AG04450 (cell line): ENCODE measurements around the gene EIF4G3. TPM values are rescaled to one million over a fixed set of nuclear protein-coding genes. Genes with fewer than 3 reads are reported as not detected.

Experiments used
- CTCF ChIA-PET: fragments of 300-600, 350-600 bp; formaldehyde crosslinking; extraction: SDS; loops from one replicate; lab custom pipeline; 2022; ENCODE audit warnings: antibody characterized with exemption, inconsistent platforms; lab: Charles Lee
- POLR2A ChIA-PET: fragments of 350-600 bp; formaldehyde crosslinking; extraction: SDS; loops from one replicate; lab custom pipeline; 2021; ENCODE audit warnings: antibody characterized with exemption, inconsistent platforms; lab: Yijun Ruan, JAX
- DNase-seq: peaks from one replicate; pipeline ENCODE4 v3.0.0-alpha.2; 2011; ENCODE audit warnings: low read depth, low spot score
- H3K27ac ChIP-seq: one replicate; pipeline ENCODE4 v1.5.1; 2012; ENCODE audit warnings: low read depth, low read length, control low read depth
- H3K27me3 ChIP-seq: one replicate; pipeline ENCODE4 v1.6.0; 2012; ENCODE audit warnings: low read length; ENCODE audit not compliant: control insufficient read depth, insufficient read depth
- H3K4me3 ChIP-seq: 2 replicates; pipeline ENCODE4 v1.5.1; 2011; ENCODE audit warnings: mild to moderate bottlenecking, low read depth, low read length, control low read depth
- H3K9me3 ChIP-seq: 2 replicates; pipeline ENCODE4 v1.5.1; 2012; ENCODE audit warnings: low read length; ENCODE audit not compliant: control insufficient read depth, insufficient read depth
- CTCF ChIP-seq: IDR thresholded peaks from 2 replicates; pipeline ENCODE4 v1.5.1; 2011; ENCODE audit warnings: low read depth, low read length, control low read depth, inconsistent platforms
- polyA plus RNA-seq: library from polyadenylated mRNA; depleted of rRNA; stranded (reverse); fragments of >200 nt; gene quantifications from 2 replicates; pipeline ENCODE4 v1.2.3, GENCODE V29; 2011

The EIF4G3 gene
- polyA plus RNA-seq, 1 experiment = 74.9 TPM

GRCh38 chr1:20830378-20830777 is 346.3 kb downstream of the EIF4G3 start:
- no peak for TF ChIP-seq CTCF
- no peak for DNase-seq
- Histone ChIP-seq H3K27me3 (no peaks in the 10 kb centered on the region), H3K4me3 (no peak overlapping the region), H3K9me3 (0 out of 2 replicates have a peak, but pooled peaks cover 3% of the 10 kb centered on the region), H3K27ac (no peak overlapping the region)
- ChIA-PET CTCF (interaction anchor here (1.2 to 1.3 kb wide), 2 partner anchors 18 to 365 kb away, joined by 3 to 4 read pairs; no protein-coding TSS in a partner anchor), POLR2A (interaction anchor here (0.5 kb wide), 1 partner anchor 561 kb away, joined by 5 read pairs; no protein-coding TSS in a partner anchor)

GRCh38 chr1:20829946-20830345 is 346.8 kb downstream of the EIF4G3 start:
- no peak for DNase-seq
- POLR2A ChIA-PET = interaction anchor here (0.5 kb wide), 1 partner anchor 561 kb away, joined by 5 read pairs; no protein-coding TSS in a partner anchor
- no peak overlapping the region for H3K4me3 ChIP-seq
- no peak overlapping the region for H3K27ac ChIP-seq
- no peaks in the 10 kb centered on the region for H3K27me3 ChIP-seq
- 0 out of 2 replicates have a peak, but pooled peaks cover 3% of the 10 kb centered on the region for H3K9me3 ChIP-seq
- no peak for TF ChIP-seq CTCF
- CTCF ChIA-PET = no interaction called here

GRCh38 chr1:20829531-20829930 is 347.2 kb downstream of the EIF4G3 start:
- CTCF ChIA-PET = no interaction called here
- no peak for TF ChIP-seq CTCF
- H3K27me3 ChIP-seq = no peaks in the 10 kb centered on the region
- H3K27ac ChIP-seq = no peak overlapping the region
- no peak overlapping the region for H3K4me3 ChIP-seq
- POLR2A ChIA-PET = no interaction called here
- no peak for DNase-seq
- 0 out of 2 replicates have a peak, but pooled peaks cover 3% of the 10 kb centered on the region for H3K9me3 ChIP-seq

GRCh38 chr1:20823845-20824244 is 352.9 kb downstream of the EIF4G3 start:
- no peak for DNase-seq
- H3K27me3 ChIP-seq = no peaks in the 10 kb centered on the region
- no peak overlapping the region for H3K27ac ChIP-seq
- no peaks in the 10 kb centered on the region for H3K9me3 ChIP-seq
- no peak overlapping the region for H3K4me3 ChIP-seq
- ChIA-PET POLR2A (no interaction called here), CTCF (interaction anchor here (2.1 kb wide), 1 partner anchor 371 kb away, joined by 6 read pairs; no protein-coding TSS in a partner anchor)
- TF ChIP-seq CTCF = no peak

- no peaks in the 10 kb centered on the region for H3K9me3 ChIP-seq
- ChIA-PET CTCF (no interaction called here), POLR2A (interaction anchor here (0.6 kb wide), 1 partner anchor 314 kb away, joined by 4 read pairs; no protein-coding TSS in a partner anchor)
- no peak for TF ChIP-seq CTCF
- DNase-seq = no peak
- H3K4me3 ChIP-seq = no peak overlapping the region
- H3K27ac ChIP-seq = no peak overlapping the region
- H3K27me3 ChIP-seq = no peaks in the 10 kb centered on the region
These were observed 355.2 kb downstream of the EIF4G3 start for GRCh38 chr1:20821466-20821865.
